Mucosa of rectum (tissue), 2 donors: ENCODE data around the gene PDE4D.

Source experiments
- H3K27ac ChIP-seq, 2 donors: one replicate each; pipeline ENCODE4 v1.7.0; 2013; ENCODE audit warnings: inconsistent platforms in 2 of 2, low read depth in 2 of 2, low read length in 2 of 2
- H3K27me3 ChIP-seq, 2 donors: one replicate each; pipeline ENCODE4 v1.7.0; 2013; ENCODE audit warnings: low read length in 2 of 2; ENCODE audit not compliant: control insufficient read depth in 2 of 2, insufficient read depth in 2 of 2
- H3K36me3 ChIP-seq, 2 donors: one replicate each; pipeline ENCODE4 v1.7.0; 2013; ENCODE audit warnings: low read length in 2 of 2; ENCODE audit not compliant: control insufficient read depth in 2 of 2, insufficient read depth in 2 of 2
- H3K4me1 ChIP-seq, 2 donors: one replicate each; pipeline ENCODE4 v1.7.0; 2013; ENCODE audit warnings: low read length in 2 of 2, mild to moderate bottlenecking in 1 of 2; ENCODE audit not compliant: control insufficient read depth in 2 of 2, insufficient read depth in 2 of 2
- H3K4me3 ChIP-seq, 2 donors: one replicate each; pipeline ENCODE4 v1.7.0; 2013; ENCODE audit warnings: low read length in 2 of 2
- H3K9ac ChIP-seq, 2 donors: one replicate each; pipeline ENCODE4 v1.7.0; 2013; ENCODE audit warnings: low read length in 2 of 2, low read depth in 1 of 2, mild to moderate bottlenecking in 1 of 2
- H3K9me3 ChIP-seq, 2 donors: one replicate each; pipeline ENCODE4 v1.7.0; 2013; ENCODE audit warnings: low read length in 2 of 2; ENCODE audit not compliant: control insufficient read depth in 2 of 2
- donor health status: healthy.
- donor health status: Normal muscosa, but diverticular disease.

PDE4D gene

DNA sequence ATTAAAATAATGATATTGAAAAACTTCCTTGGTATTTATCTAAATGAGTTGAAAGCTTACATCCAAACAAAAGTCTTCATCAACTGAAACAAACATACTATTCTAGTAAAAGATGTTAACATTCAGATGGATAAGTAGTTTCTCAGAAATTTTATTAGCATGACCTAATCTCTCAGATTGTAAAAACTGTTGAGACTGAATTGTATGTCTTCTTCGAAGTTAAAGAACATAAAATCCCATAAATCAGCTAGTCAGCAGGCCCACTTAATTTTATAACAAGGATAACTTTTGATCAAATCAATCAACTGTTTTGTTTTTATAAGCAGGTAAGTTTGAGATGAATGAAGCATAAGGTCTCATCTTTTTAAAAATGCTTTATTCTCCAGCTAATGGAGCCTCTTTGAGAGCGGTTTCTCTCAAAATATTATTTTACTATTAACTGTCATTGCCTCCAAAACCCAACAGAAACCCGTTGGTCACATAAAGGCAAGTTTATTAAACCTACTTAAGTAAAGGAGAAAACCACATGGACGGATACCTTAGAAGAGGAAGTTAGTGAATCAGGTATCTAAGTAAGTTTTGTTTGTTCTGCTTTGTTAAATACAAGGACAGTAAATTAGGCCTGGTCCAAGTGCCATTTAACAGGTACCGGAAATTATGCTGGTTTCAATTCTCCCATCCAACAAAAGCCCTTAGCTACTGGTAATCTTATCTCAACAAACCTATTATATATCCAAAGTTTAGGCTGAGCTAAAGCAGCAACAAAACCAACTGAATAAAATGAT, 457.0 kb downstream of the PDE4D start:
- H3K4me3 ChIP-seq, result no peak overlapping the region
- no peak overlapping the region for H3K27ac ChIP-seq
- no peak overlapping the region for H3K9ac ChIP-seq
- H3K9me3 ChIP-seq, result no peaks in the 10 kb centered on the region
- H3K4me1 ChIP-seq, result no peaks in the 10 kb centered on the region
- no peaks in the 10 kb centered on the region for H3K36me3 ChIP-seq
- no peaks in the 10 kb centered on the region for H3K27me3 ChIP-seq

DNA sequence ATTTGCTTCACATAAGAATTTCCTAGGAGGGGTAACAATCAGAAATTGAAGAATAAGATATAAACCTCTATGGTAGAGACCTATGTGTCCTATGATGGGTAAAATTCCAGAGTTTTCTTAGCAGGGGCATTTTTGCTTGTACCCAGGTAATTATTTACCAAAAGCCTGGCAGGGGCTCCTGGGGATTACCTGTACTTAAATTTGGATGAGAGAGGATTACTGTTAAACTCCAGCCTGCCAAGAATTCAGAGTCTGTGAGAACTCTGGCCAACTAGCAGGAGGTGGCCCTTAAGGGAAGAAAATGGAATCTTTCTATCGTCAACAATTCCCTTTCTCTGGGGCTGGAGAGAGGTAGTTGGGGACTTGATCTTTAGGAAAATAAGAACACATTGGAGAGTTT, 460.4 kb downstream of the PDE4D start:
- no peak overlapping the region for H3K4me3 ChIP-seq
- H3K9ac ChIP-seq, result no peak overlapping the region
- no peaks in the 10 kb centered on the region for H3K27me3 ChIP-seq
- H3K4me1 ChIP-seq, result no peaks in the 10 kb centered on the region
- H3K9me3 ChIP-seq, result no peaks in the 10 kb centered on the region
- no peak overlapping the region for H3K27ac ChIP-seq
- no peaks in the 10 kb centered on the region for H3K36me3 ChIP-seq

DNA sequence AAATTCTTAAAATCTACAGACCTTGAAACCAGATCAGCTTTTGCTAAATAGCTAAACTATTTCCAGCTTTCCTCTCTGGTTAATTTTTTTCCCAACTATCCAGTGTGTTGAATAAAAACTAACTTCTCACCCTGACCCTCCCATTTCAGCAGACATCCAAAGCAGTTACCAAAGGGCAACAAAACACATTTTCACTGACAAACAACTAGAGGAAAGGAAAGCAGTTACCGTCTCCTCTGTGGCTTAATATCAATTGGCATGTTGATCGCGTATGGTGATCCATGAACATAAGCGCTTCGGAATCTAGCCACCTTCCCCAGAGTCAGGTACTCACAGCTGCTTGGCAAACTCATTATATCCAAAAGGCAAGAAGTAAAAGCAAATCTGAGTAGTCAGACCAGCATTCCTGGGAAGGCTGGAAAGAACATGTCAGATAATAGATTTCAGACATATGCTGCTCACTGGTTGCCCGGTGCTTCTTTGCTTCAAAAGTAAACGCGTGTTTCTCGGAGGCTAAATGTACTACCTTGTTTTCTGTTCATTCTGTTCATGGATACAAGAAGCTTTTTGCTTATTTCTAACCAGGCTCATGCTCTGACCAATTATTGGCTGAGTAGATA, 463.4 kb downstream of the PDE4D start:
- Histone ChIP-seq H3K27ac (no peak overlapping the region), H3K9ac (no peak overlapping the region), H3K4me3 (no peak overlapping the region), H3K4me1 (no peaks in the 10 kb centered on the region), H3K9me3 (no peaks in the 10 kb centered on the region), H3K27me3 (no peaks in the 10 kb centered on the region), H3K36me3 (no peaks in the 10 kb centered on the region)

DNA sequence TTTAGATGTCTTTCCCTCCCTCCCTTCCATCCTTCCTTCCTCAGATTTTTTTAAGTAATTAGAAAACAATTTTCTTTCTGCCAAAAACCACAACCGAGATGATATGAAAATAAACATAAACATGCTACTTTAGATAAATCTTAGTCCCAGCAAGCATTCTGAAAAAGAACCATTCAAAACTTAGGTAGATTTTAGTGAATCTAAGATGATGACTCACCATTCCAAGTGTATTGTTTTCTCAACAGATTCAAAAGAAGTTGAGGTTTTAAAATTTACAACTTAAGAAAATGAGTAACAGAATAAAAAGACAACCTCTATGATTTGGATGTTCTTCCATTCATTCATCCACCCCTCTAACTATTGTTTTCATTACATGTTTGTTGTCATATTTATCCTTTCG, 465.1 kb downstream of the PDE4D start:
- H3K9ac ChIP-seq, result no peak overlapping the region
- no peaks in the 10 kb centered on the region for H3K4me1 ChIP-seq
- H3K9me3 ChIP-seq, result no peaks in the 10 kb centered on the region
- no peak overlapping the region for H3K4me3 ChIP-seq
- H3K27me3 ChIP-seq, result no peaks in the 10 kb centered on the region
- H3K36me3 ChIP-seq, result no peaks in the 10 kb centered on the region
- no peak overlapping the region for H3K27ac ChIP-seq

DNA sequence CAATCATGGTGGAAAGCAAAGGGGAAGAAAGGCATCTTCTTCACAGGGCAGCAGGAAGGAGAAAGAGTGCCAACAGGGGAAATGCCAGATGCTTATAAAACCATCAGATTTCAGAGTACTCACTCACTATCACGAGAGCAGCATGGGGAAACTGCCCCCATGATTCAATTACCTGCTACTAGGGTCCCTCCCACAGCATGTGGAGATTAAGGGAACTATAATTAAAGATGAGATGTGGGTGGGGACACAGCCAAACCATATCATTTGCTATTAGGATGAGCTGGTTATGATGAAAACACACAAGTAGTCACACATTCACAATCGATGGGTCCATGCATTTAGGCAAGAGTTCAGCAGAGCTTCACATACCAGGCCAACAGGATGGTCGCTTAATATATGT, 469.0 kb downstream of the PDE4D start:
- no peak overlapping the region for H3K27ac ChIP-seq
- H3K4me3 ChIP-seq, result no peak overlapping the region
- H3K27me3 ChIP-seq, result no peaks in the 10 kb centered on the region
- no peaks in the 10 kb centered on the region for H3K36me3 ChIP-seq
- peaks cover 0 to 3% of the 10 kb centered on the region in 2 donors for H3K4me1 ChIP-seq
- H3K9me3 ChIP-seq, result no peaks in the 10 kb centered on the region
- H3K9ac ChIP-seq, result no peak overlapping the region

- H3K4me3 ChIP-seq, result no peak overlapping the region
- no peaks in the 10 kb centered on the region for H3K27me3 ChIP-seq
- peaks cover 0 to 16% of the 10 kb centered on the region in 2 donors for H3K4me1 ChIP-seq
- H3K9me3 ChIP-seq, result no peaks in the 10 kb centered on the region
- H3K27ac ChIP-seq, result no peak overlapping the region
- H3K36me3 ChIP-seq, result no peaks in the 10 kb centered on the region
- no peak overlapping the region for H3K9ac ChIP-seq
Observed at GRCh38 chr5:59423021-59423420, 470.5 kb downstream of the PDE4D start.

GRCh38 chr5:59421986-59422941, 471.3 kb downstream of the PDE4D start:
- H3K27me3 ChIP-seq, result no peaks in the 10 kb centered on the region
- H3K4me1 ChIP-seq, result peaks cover 0 to 16% of the 10 kb centered on the region in 2 donors
- H3K9ac ChIP-seq, result no peak overlapping the region
- no peaks in the 10 kb centered on the region for H3K36me3 ChIP-seq
- H3K4me3 ChIP-seq, result no peak overlapping the region
- H3K9me3 ChIP-seq, result no peaks in the 10 kb centered on the region
- no peak overlapping the region for H3K27ac ChIP-seq

DNA sequence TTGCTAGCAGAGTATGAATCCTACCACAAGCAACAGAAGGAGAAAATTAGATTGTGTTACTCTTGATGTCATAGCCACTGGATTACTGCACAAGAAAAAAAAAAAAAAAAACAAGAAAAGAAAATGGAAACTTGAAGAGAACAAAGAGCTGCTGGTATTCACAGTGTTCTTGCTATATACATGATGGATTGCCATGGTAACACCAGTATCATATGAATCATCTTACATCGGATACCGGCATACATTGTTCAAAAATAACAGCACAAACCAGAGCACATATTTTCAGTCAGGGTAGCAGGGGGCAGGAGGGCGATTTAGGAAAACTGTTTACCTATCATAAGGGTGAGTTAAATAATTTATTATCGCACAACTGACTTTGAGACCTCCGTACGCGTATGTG, 472.9 kb downstream of the PDE4D start:
- H3K27me3 ChIP-seq, result no peaks in the 10 kb centered on the region
- no peak overlapping the region for H3K9ac ChIP-seq
- H3K27ac ChIP-seq, result no peak overlapping the region
- no peaks in the 10 kb centered on the region for H3K36me3 ChIP-seq
- peaks cover 0 to 16% of the 10 kb centered on the region in 2 donors for H3K4me1 ChIP-seq
- H3K4me3 ChIP-seq, result no peak overlapping the region
- H3K9me3 ChIP-seq, result no peaks in the 10 kb centered on the region

DNA sequence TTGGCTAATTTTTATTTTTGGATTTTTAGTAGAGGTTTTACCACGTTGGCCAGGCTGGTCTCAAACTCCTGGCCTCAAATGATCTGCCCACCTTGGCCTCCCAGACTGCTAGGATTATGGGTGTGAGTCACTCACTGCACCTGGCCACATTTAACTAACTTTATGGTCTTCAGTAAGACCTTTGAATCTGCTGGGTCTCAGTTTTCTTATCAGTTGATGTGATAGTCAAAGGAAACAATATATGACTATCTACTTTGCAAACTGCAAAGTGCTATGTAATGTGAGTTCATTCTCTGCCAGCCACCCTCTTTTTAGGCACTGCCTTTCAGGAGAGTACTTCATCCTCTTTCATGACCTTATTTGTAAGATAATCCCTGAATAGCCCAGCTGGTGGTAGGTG, 474.7 kb downstream of the PDE4D start:
- no peak overlapping the region for H3K27ac ChIP-seq
- H3K36me3 ChIP-seq, result no peaks in the 10 kb centered on the region
- no peak overlapping the region for H3K9ac ChIP-seq
- H3K27me3 ChIP-seq, result no peaks in the 10 kb centered on the region
- H3K4me3 ChIP-seq, result no peak overlapping the region
- peaks cover 0 to 16% of the 10 kb centered on the region in 2 donors for H3K4me1 ChIP-seq
- H3K9me3 ChIP-seq, result no peaks in the 10 kb centered on the region

- Histone ChIP-seq H3K9me3 (no peaks in the 10 kb centered on the region), H3K4me1 (peaks cover 0 to 14% of the 10 kb centered on the region in 2 donors), H3K27me3 (no peaks in the 10 kb centered on the region), H3K9ac (no peak overlapping the region), H3K27ac (no peak overlapping the region), H3K36me3 (no peaks in the 10 kb centered on the region), H3K4me3 (no peak overlapping the region)
Observed at GRCh38 chr5:59416451-59416850, 477.1 kb downstream of the PDE4D start.
